ENCODE measurements around the gene FAM204A.

DNA sequence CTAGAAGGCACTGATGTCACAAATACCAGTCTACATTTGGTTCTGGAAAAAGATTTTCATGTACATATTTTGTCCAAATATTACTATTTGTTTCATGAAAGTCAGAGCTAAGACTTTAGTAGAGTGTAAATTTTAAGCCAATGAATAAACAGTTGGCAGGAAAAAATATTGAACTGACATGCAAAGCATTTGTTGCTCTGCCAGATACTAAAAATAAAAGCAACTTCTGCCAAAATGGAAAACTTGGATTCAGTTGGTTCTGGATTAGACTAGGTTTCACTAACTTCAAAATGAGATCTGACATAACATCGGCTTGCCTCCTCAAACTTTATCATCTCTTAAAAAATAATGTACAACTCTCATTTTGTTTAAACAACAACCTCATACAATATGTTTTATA is 34.9 kb downstream of the FAM204A start:
- TF ChIP-seq EP300 (IDR thresholded peaks at IDR 0.05) (no peak), POLR2A (IDR thresholded peaks at IDR 0.05) (no peak)
- TF ChIP-seq, protein P1, sequence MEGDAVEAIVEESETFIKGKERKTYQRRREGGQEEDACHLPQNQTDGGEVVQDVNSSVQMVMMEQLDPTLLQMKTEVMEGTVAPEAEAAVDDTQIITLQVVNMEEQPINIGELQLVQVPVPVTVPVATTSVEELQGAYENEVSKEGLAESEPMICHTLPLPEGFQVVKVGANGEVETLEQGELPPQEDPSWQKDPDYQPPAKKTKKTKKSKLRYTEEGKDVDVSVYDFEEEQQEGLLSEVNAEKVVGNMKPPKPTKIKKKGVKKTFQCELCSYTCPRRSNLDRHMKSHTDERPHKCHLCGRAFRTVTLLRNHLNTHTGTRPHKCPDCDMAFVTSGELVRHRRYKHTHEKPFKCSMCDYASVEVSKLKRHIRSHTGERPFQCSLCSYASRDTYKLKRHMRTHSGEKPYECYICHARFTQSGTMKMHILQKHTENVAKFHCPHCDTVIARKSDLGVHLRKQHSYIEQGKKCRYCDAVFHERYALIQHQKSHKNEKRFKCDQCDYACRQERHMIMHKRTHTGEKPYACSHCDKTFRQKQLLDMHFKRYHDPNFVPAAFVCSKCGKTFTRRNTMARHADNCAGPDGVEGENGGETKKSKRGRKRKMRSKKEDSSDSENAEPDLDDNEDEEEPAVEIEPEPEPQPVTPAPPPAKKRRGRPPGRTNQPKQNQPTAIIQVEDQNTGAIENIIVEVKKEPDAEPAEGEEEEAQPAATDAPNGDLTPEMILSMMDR (IDR thresholded peaks at IDR 0.05), result no peak
